Parathyroid adenoma (tissue), 2 donors: Measurements from ENCODE around the gene PKIG.
"Not testable (repeated sequence)": the region's sequence is repeated elsewhere in the genome, so short reads cannot be mapped to it uniquely, and the experiment has no call there.

Experiments
- H2AFZ ChIP-seq: fragments of 300-600 bp; sonication (generic); one replicate; pipeline ENCODE4 v1.7.0; 2017; ENCODE audit warnings: antibody characterized with exemption, mild to moderate bottlenecking
- H3K27ac ChIP-seq: fragments of 300-600 bp; sonication (generic); one replicate; pipeline ENCODE4 v1.7.0; 2017
- H3K27me3 ChIP-seq: fragments of 300-600 bp; sonication (generic); one replicate; pipeline ENCODE4 v1.7.0; 2017; ENCODE audit warnings: low read length; ENCODE audit not compliant: control insufficient read depth, insufficient read depth
- H3K36me3 ChIP-seq: fragments of 300-600 bp; sonication (generic); one replicate; pipeline ENCODE4 v1.7.0; 2017; ENCODE audit warnings: low read length; ENCODE audit not compliant: control insufficient read depth, insufficient read depth
- H3K4me1 ChIP-seq: fragments of 300-600 bp; sonication (generic); one replicate; pipeline ENCODE4 v1.7.0; 2017; ENCODE audit warnings: control low read depth
- H3K4me2 ChIP-seq: fragments of 300-600 bp; sonication (generic); one replicate; pipeline ENCODE4 v1.7.0; 2017; ENCODE audit warnings: low read length
- H3K4me3 ChIP-seq: fragments of 300-600 bp; sonication (generic); one replicate; pipeline ENCODE4 v1.7.0; 2017; ENCODE audit warnings: low read depth, low read length
- H3K79me2 ChIP-seq: fragments of 300-600 bp; sonication (generic); one replicate; pipeline ENCODE4 v1.7.0; 2017; ENCODE audit warnings: control low read depth
- H3K9ac ChIP-seq: fragments of 300-600 bp; sonication (generic); one replicate; pipeline ENCODE4 v1.7.0; 2017; ENCODE audit warnings: mild to moderate bottlenecking
- H3K9me3 ChIP-seq: fragments of 300-600 bp; sonication (generic); one replicate; pipeline ENCODE4 v1.7.0; 2017; ENCODE audit warnings: low read length; ENCODE audit not compliant: control insufficient read depth
- TF ChIP-seq, protein P1 (sequence below): fragments of 300-600 bp; sonication (generic); IDR thresholded peaks from one replicate; pipeline ENCODE4 v1.7.0; 2017; ENCODE audit warnings: antibody characterized with exemption, mild to moderate bottlenecking
- donor health status: primary hyperparathyroidism.

PKIG gene

DNA sequence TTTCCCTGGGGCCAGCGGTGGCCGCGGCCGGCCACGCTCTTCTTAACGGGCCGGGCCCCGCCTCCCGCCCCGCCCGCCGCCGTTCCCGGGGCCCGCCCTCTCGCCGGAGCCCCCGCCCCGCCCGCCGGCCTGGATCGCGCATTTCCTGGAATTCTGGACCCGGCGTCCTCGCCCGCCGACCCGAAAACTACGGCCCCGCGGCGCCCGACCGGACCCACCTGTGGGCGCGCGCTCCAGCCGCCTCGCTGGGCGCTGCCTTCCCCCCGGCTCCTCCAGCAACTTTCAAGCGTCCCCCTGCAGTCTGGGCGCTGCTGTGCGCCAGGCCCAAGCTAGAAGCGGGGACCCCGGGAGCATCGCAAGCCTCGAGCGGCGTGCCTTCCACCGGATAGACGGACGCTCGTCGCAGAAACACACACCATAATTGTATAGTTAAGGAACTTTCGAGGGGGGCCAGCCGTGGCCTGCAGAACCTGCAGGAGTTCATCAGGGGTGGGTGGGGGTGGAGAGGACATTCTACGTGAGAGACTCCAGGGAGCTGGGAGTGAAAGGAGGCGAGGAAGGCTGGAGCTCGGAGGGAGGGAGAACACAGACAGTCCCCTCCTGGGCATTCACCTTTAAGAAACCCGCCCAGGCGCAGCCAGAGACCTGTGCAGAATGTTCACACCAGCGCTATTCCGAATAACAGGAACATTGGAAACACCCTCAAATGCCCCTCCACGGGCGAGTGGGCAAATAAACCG is 69.5 kb downstream of the PKIG start, which contains the start of gene ADA:
Gene ADA (minus strand): TSS at position 16 of the 740 bp plus-strand sequence. CDS start 92 bp downstream, outside the sequence.
- Histone ChIP-seq H3K36me3 (no peaks in the 10 kb centered on the region), H2AFZ (peak within 1 kb of the TSS; percentile 82), H3K27ac (peak within 1 kb of the TSS; percentile 6), H3K4me3 (peak within 1 kb of the TSS; percentile 74), H3K4me2 (peak within 1 kb of the TSS; percentile 85), H3K27me3 (no peaks in the 10 kb centered on the region), H3K9ac (no peak within 1 kb of the TSS), H3K79me2 (no peaks in the 10 kb centered on the region), H3K4me1 (peaks cover 2% of the 10 kb centered on the region), H3K9me3 (no peaks in the 10 kb centered on the region)
- TF ChIP-seq, protein P1, sequence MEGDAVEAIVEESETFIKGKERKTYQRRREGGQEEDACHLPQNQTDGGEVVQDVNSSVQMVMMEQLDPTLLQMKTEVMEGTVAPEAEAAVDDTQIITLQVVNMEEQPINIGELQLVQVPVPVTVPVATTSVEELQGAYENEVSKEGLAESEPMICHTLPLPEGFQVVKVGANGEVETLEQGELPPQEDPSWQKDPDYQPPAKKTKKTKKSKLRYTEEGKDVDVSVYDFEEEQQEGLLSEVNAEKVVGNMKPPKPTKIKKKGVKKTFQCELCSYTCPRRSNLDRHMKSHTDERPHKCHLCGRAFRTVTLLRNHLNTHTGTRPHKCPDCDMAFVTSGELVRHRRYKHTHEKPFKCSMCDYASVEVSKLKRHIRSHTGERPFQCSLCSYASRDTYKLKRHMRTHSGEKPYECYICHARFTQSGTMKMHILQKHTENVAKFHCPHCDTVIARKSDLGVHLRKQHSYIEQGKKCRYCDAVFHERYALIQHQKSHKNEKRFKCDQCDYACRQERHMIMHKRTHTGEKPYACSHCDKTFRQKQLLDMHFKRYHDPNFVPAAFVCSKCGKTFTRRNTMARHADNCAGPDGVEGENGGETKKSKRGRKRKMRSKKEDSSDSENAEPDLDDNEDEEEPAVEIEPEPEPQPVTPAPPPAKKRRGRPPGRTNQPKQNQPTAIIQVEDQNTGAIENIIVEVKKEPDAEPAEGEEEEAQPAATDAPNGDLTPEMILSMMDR = no peak

DNA sequence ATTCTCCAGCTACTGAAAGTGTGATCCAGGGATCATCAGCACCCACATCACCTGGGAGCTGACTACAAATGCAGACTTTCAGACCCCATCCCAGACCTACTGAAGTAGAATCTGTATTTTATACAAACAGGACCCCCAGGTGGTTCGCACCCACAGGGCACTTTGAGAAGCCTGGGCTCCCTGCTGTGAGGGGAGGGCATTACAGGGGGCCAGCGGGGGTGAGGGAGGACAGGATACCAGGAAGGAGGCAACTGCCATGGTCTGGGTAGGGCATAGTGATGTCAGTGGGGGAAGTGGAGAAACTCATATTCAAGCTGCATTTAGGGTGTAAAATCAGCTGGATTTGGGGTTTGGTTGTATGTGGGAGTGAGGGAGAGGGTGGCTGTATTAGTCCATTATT is 71.2 kb downstream of the PKIG start:
- Histone ChIP-seq H3K4me2 (no peak overlapping the region), H3K9me3 (no peaks in the 10 kb centered on the region), H2AFZ (no peak overlapping the region), H3K36me3 (no peaks in the 10 kb centered on the region), H3K4me1 (peaks cover 2% of the 10 kb centered on the region), H3K9ac (no peak overlapping the region), H3K4me3 (no peak overlapping the region), H3K27me3 (no peaks in the 10 kb centered on the region), H3K79me2 (no peaks in the 10 kb centered on the region), H3K27ac (no peak overlapping the region)
- TF ChIP-seq, protein P1 = no peak

DNA sequence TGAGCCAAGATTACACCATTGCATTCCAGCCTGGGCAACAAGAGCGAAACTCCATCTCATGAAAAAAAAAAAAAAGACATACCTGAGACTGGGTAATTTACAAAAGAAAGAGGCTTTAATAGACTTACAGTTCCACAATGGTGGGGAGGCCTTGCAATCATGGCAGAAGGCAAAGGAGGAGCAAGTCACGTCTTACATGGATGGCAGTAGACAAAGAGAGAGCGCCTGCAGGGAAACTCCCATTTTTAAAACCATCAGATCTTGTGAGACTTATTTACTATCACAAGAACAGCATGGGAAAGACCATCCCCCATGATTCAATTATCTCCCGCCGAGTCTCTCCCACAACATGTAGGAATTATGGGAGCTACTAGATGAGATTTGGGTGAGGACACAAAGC is 71.8 kb downstream of the PKIG start:
- not testable (repeated sequence) for H3K4me2 ChIP-seq, H3K27me3 ChIP-seq, H3K27ac ChIP-seq, H3K9me3 ChIP-seq, H3K36me3 ChIP-seq, H3K4me1 ChIP-seq, H3K4me3 ChIP-seq, H2AFZ ChIP-seq, H3K79me2 ChIP-seq, H3K9ac ChIP-seq

DNA sequence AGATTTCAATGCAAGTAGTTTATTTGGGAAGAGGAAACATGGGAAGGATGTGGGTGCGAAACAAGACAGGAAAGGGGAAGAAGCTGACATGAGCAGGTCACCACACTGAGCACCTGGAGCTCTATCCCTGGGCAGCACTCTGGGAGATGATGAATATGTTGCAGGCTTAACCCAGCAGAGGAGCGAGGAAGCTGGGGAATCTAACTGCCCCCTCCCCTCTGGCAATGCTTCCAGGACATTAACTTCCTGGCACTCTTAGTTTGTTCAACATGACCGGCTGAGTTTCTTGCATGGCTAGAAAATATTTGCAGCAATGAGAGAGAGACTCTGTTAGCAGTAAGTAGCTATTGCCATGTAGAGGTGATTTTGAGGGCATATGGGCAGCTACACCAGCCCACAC is 74.1 kb downstream of the PKIG start:
- Histone ChIP-seq H3K27me3 (no peaks in the 10 kb centered on the region), H3K9me3 (no peaks in the 10 kb centered on the region), H3K4me1 (peaks cover 2% of the 10 kb centered on the region), H3K27ac (no peak overlapping the region), H3K4me2 (no peak overlapping the region), H3K9ac (no peak overlapping the region), H2AFZ (no peak overlapping the region), H3K4me3 (no peak overlapping the region), H3K79me2 (no peaks in the 10 kb centered on the region), H3K36me3 (no peaks in the 10 kb centered on the region)
- TF ChIP-seq, protein P1 = no peak

DNA sequence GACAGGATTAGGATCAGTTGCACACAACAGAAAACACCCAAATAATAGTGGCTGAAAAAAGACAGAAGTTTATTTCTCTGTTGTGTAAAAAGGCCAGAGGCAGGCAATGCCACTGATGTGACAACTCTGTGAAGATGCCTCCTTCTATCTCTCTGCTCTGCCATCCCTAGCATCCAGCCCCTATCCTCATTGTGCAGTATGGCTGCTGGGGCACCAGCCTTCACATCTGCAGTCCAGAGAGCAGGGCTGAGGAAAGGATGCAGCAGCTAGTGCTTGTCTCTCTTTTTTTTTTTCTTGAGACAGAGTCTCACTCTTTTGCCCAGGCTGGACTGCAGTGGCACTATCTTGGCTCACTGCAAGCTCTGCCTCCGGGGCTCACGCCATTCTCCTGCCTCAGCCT is 75.5 kb downstream of the PKIG start:
- H3K4me1 ChIP-seq = no peaks in the 10 kb centered on the region
- no peak overlapping the region for H3K27ac ChIP-seq
- no peaks in the 10 kb centered on the region for H3K36me3 ChIP-seq
- H3K9me3 ChIP-seq = no peaks in the 10 kb centered on the region
- no peak overlapping the region for H2AFZ ChIP-seq
- H3K4me2 ChIP-seq = no peak overlapping the region
- TF ChIP-seq, protein P1 = no peak
- no peaks in the 10 kb centered on the region for H3K79me2 ChIP-seq
- H3K27me3 ChIP-seq = no peaks in the 10 kb centered on the region
- H3K4me3 ChIP-seq = no peak overlapping the region
- no peak overlapping the region for H3K9ac ChIP-seq
